Astrocyte (in vitro differentiated cells and primary cell): ENCODE results near the gene PPP6R2. TPM values are rescaled to one million over a fixed set of nuclear protein-coding genes. Genes with fewer than 3 reads are reported as not detected.
A peak's percentile ranks its signal among the peaks of the same experiment; 100 is the strongest.

ENCODE experiments used
- DNase-seq: peaks from one replicate; pipeline ENCODE4 v3.0.0-alpha.2; 2010; ENCODE audit warnings: low read depth
- FAIRE-seq: peaks from 2 replicates; lab custom pipeline; 2011; peaks lifted over from hg19 to GRCh38; lab: Jason Lieb, UNC
- H2AFZ ChIP-seq: 2 replicates; pipeline ENCODE4 v1.6.0; 2012; ENCODE audit warnings: low read depth, low read length, inconsistent platforms
- H3K27ac ChIP-seq: 2 replicates; pipeline ENCODE4 v1.5.1; 2011; ENCODE audit warnings: low read depth, low read length, inconsistent platforms
- H3K27me3 ChIP-seq: 2 replicates; pipeline ENCODE4 v1.6.0; 2011; ENCODE audit warnings: low read length, inconsistent platforms; ENCODE audit not compliant: insufficient read depth
- H3K36me3 ChIP-seq: 2 replicates; pipeline ENCODE4 v1.5.1; 2011; ENCODE audit warnings: low read length, inconsistent platforms; ENCODE audit not compliant: insufficient read depth
- H3K4me1 ChIP-seq: 2 replicates; pipeline ENCODE4 v1.5.1; 2011; ENCODE audit warnings: low read length, inconsistent platforms; ENCODE audit not compliant: insufficient read depth
- H3K4me2 ChIP-seq: 2 replicates; pipeline ENCODE4 v1.6.0; 2012; ENCODE audit warnings: low read length, inconsistent platforms
- H3K4me3 ChIP-seq: 2 replicates; pipeline ENCODE4 v1.5.1; 2011; ENCODE audit warnings: low read depth, mild to moderate bottlenecking, low read length, inconsistent platforms; ENCODE audit not compliant: insufficient read depth
- H3K79me2 ChIP-seq: 2 replicates; pipeline ENCODE4 v1.6.0; 2012; ENCODE audit warnings: mild to moderate bottlenecking, low read length, inconsistent platforms; ENCODE audit not compliant: insufficient read depth
- H3K9ac ChIP-seq: 2 replicates; pipeline ENCODE4 v1.6.0; 2012; ENCODE audit warnings: mild to moderate bottlenecking, low read length, inconsistent platforms
- H3K9me3 ChIP-seq: 2 replicates; pipeline ENCODE4 v1.5.1; 2012; ENCODE audit warnings: low read depth, mild to moderate bottlenecking, low read length, inconsistent platforms; ENCODE audit not compliant: insufficient read depth
- H4K20me1 ChIP-seq: 2 replicates; pipeline ENCODE4 v1.6.0; 2012; ENCODE audit warnings: low read length, inconsistent platforms; ENCODE audit not compliant: insufficient read depth
- H3K27ac Mint-ChIP-seq: one replicate; pipeline ENCODE4 v1.8.0; 2021; ENCODE audit warnings: mild to moderate bottlenecking, mixed read lengths; ENCODE audit not compliant: unreplicated experiment
- H3K27me3 Mint-ChIP-seq: one replicate; pipeline ENCODE4 v1.8.0; 2021; ENCODE audit warnings: low read depth, mixed read lengths; ENCODE audit not compliant: unreplicated experiment
- H3K36me3 Mint-ChIP-seq: one replicate; pipeline ENCODE4 v1.8.0; 2021; ENCODE audit warnings: low read depth, mixed read lengths; ENCODE audit not compliant: unreplicated experiment
- H3K4me1 Mint-ChIP-seq: one replicate; pipeline ENCODE4 v1.8.0; 2021; ENCODE audit warnings: low read depth, mixed read lengths; ENCODE audit not compliant: unreplicated experiment
- H3K4me3 Mint-ChIP-seq: one replicate; pipeline ENCODE4 v1.8.0; 2021; ENCODE audit warnings: mild to moderate bottlenecking, moderate library complexity, mixed read lengths; ENCODE audit not compliant: unreplicated experiment
- H3K9me3 Mint-ChIP-seq: one replicate; pipeline ENCODE4 v1.8.0; 2021; ENCODE audit warnings: mild to moderate bottlenecking, mixed read lengths; ENCODE audit not compliant: unreplicated experiment
- EZH2 ChIP-seq: IDR thresholded peaks from 2 replicates; pipeline ENCODE4 v1.6.1; 2012; ENCODE audit warnings: mild to moderate bottlenecking, low read length, inconsistent platforms; ENCODE audit not compliant: insufficient read depth
- total RNA-seq: library from RNA; stranded (reverse); gene quantifications from 2 replicates; pipeline ENCODE4 v1.2.1, GENCODE V29; 2021
- TF ChIP-seq, protein P1 (sequence below): IDR thresholded peaks from 2 replicates; pipeline ENCODE4 v1.5.1; 2011; ENCODE audit warnings: low read depth, mild to moderate bottlenecking, inconsistent platforms, low read length, moderate library complexity; ENCODE audit not compliant: insufficient read depth

The PPP6R2 gene
- total RNA-seq, 1 donor from 2014 or later: 48.3 TPM

DNA sequence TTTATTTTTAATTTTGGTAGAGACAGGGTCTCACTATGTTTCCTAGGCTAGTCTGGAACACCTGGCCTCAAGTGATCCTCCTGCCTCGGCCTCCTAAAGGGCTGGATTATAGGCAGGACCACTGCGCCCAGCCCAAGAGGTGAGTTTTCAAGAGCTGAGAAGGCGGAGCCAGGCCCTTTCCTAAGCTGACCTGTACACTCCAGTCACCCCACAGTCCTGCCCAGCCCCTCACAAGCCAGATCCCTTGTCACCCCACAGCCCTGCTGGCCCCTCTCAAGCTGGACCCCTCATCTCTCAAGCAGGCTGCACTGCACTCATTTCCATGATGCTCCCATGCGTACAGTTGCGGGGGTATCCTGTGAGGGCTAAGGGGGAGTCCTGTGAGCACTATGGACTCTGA is 19.2 kb upstream of the PPP6R2 start:
- Histone ChIP-seq H3K27me3 (no peaks in the 10 kb centered on the region), H3K79me2 (peaks cover 14% of the 10 kb centered on the region), H3K9me3 (no peaks in the 10 kb centered on the region), H2AFZ (no peak overlapping the region), H3K4me3 (no peak overlapping the region), H3K4me2 (no peak overlapping the region), H3K36me3 (no peaks in the 10 kb centered on the region), H3K9ac (no peak overlapping the region), H4K20me1 (peaks cover 15% of the 10 kb centered on the region), H3K4me1 (peaks cover 21% of the 10 kb centered on the region), H3K27ac (no peak overlapping the region)
- peaks cover 17% of the 10 kb centered on the region for H3K27me3 Mint-ChIP-seq
- H3K4me3 Mint-ChIP-seq: no peak overlapping the region
- TF ChIP-seq, protein P1, sequence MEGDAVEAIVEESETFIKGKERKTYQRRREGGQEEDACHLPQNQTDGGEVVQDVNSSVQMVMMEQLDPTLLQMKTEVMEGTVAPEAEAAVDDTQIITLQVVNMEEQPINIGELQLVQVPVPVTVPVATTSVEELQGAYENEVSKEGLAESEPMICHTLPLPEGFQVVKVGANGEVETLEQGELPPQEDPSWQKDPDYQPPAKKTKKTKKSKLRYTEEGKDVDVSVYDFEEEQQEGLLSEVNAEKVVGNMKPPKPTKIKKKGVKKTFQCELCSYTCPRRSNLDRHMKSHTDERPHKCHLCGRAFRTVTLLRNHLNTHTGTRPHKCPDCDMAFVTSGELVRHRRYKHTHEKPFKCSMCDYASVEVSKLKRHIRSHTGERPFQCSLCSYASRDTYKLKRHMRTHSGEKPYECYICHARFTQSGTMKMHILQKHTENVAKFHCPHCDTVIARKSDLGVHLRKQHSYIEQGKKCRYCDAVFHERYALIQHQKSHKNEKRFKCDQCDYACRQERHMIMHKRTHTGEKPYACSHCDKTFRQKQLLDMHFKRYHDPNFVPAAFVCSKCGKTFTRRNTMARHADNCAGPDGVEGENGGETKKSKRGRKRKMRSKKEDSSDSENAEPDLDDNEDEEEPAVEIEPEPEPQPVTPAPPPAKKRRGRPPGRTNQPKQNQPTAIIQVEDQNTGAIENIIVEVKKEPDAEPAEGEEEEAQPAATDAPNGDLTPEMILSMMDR: no peak
- DNase-seq (no peak), FAIRE-seq (no peak)
- H3K9me3 Mint-ChIP-seq: no peaks in the 10 kb centered on the region
- no peak overlapping the region for H3K27ac Mint-ChIP-seq
- H3K36me3 Mint-ChIP-seq: no peaks in the 10 kb centered on the region
- peaks cover 15% of the 10 kb centered on the region for H3K4me1 Mint-ChIP-seq

DNA sequence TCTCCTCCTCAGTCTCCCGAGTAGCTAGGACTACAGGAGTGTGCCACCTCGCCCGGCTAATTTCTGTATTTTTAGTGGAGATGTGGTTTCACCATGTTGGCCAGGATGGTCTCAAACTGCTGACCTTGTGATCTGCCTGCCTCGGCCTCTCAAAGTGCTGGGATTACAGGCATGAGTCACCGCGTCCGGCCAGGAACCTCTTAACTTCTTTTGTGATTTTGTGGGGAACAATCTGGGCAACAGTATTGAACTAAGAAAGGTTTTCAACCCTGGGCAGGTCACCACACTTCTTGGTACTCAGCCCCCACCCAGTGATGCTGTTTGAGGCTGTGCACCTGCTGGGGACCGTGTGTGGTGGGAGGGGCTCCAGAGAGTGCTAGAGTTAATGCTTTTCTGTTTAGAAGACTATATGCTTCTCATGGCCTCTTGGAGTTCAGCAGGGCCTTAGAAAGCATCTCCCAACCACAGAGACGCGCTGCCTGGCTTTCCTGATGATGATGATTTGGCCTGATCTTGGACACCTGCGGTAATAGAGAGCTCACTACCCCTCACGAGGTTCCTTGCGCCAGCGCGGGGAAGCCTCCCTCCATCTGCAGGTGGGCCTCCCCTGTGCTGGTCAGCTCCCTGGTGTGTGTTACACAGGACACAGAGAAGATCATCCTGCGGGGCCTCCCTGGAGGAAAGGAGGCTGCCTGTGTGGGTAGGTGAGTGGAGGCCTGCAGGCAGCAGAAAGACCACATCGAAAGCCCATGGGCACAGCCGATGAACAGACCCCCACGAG is 17.5 kb upstream of the PPP6R2 start:
- Mint-ChIP-seq H3K9me3 (no peaks in the 10 kb centered on the region), H3K27ac (no peak overlapping the region), H3K4me1 (peaks cover 19% of the 10 kb centered on the region), H3K36me3 (no peaks in the 10 kb centered on the region), H3K27me3 (peaks cover 7% of the 10 kb centered on the region), H3K4me3 (peak overlapping the region; percentile 89)
- Histone ChIP-seq H3K9me3 (no peaks in the 10 kb centered on the region), H3K79me2 (peaks cover 14% of the 10 kb centered on the region), H3K4me1 (peaks cover 21% of the 10 kb centered on the region), H3K9ac (peak overlapping the region; percentile 64), H3K4me3 (peak overlapping the region; percentile 69), H2AFZ (peak overlapping the region; percentile 78), H4K20me1 (peaks cover 15% of the 10 kb centered on the region), H3K27me3 (no peaks in the 10 kb centered on the region), H3K36me3 (no peaks in the 10 kb centered on the region), H3K27ac (no peak overlapping the region), H3K4me2 (peak overlapping the region; percentile 93)
- DNase-seq (no peak), FAIRE-seq (no peak)
- TF ChIP-seq, protein P1: no peak

DNA sequence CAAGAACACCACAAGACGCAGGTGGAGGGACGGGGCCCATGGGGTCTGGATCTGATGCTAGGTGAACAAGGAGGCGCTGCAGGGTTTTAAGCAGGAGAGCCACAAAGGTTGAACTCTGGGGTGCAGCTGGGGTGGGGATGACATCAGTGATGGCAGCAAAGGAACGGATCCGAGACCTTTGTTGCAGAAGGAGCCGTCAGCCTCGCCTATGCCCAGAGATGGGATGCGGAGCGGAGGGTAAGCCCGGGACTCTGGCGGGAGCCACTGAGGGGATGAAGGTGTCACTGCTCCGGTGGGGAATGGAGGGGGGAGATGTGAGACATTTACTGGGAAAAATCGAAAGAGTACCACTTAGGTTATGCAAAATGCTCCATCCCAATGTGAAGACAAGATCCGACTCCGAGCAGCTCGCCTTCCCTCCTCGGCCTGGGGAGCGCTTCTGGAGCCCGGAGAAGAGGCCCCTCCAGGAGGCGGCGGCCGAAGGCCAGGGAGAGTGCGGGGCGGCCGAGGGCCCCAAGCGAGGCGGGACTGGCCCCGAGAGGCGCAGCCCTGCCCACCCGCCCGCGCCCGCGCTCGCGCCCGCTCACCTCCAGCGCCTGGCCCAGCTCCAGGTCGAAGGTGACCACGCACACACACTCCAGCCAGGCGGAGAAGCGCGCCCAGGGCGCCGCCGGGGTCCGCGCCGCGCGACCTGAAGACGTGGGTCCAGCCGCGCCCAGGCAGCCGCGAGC is 16.7 kb upstream of the PPP6R2 start:
- H3K4me3 ChIP-seq: peak overlapping the region; percentile 69
- H3K79me2 ChIP-seq: peaks cover 14% of the 10 kb centered on the region
- H3K36me3 ChIP-seq: no peaks in the 10 kb centered on the region
- peaks cover 15% of the 10 kb centered on the region for H4K20me1 ChIP-seq
- no peak for FAIRE-seq
- peak overlapping the region; percentile 78 for H2AFZ ChIP-seq
- H3K27ac Mint-ChIP-seq: peak overlapping the region; percentile 59
- H3K4me1 Mint-ChIP-seq: peaks cover 26% of the 10 kb centered on the region
- H3K9me3 ChIP-seq: no peaks in the 10 kb centered on the region
- H3K27me3 Mint-ChIP-seq: peaks cover 7% of the 10 kb centered on the region
- H3K9ac ChIP-seq: peak overlapping the region; percentile 64
- peak overlapping the region; percentile 89 for H3K4me3 Mint-ChIP-seq
- H3K27me3 ChIP-seq: no peaks in the 10 kb centered on the region
- no peaks in the 10 kb centered on the region for H3K36me3 Mint-ChIP-seq
- TF ChIP-seq, protein P1: no peak
- no peak for TF ChIP-seq EZH2
- H3K9me3 Mint-ChIP-seq: no peaks in the 10 kb centered on the region
- H3K4me1 ChIP-seq: peaks cover 25% of the 10 kb centered on the region
- DNase-seq: no peak
- peak overlapping the region; percentile 12 for H3K27ac ChIP-seq
- H3K4me2 ChIP-seq: peak overlapping the region; percentile 93
